ENCODE data around the gene PYGB.

GRCh38 chr20:25325073-25325472 lies 77.2 kb downstream of the PYGB start:
- TF ChIP-seq CTCF (IDR thresholded peaks at IDR 0.05): no peak
- no peak for TF ChIP-seq ZFX (IDR thresholded peaks at IDR 0.05; ENCODE audit: borderline replicate concordance)

All from 22Rv1 (cell line).